DMS53 treated with DMSO at 0.1 percent for 48 hours (cell line): ENCODE results near the gene HNF1A.
A peak's percentile ranks its signal among the peaks of the same experiment; 100 is the strongest.

ENCODE experiments used
- DNase-seq: peaks from one replicate; lab custom pipeline; 2025; ENCODE audit not compliant: unreplicated experiment; lab: John Stamatoyannopoulos, UW

The HNF1A gene

GRCh38 chr12:120984351-120984898 is 6.1 kb downstream of the HNF1A start:
- peak; percentile 36 for DNase-seq

- DNase-seq: no peak
Observed at GRCh38 chr12:120988234-120988633, 9.9 kb downstream of the HNF1A start.

GRCh38 chr12:120988658-120989057 is 10.3 kb downstream of the HNF1A start:
- DNase-seq: no peak

GRCh38 chr12:120989687-120990086 is 11.3 kb downstream of the HNF1A start:
- no peak for DNase-seq

- no peak for DNase-seq
Observed at GRCh38 chr12:120990487-120991055, 12.2 kb downstream of the HNF1A start.

- no peak for DNase-seq
Observed at GRCh38 chr12:120991965-120992364, 13.6 kb downstream of the HNF1A start.

- no peak for DNase-seq
Observed at GRCh38 chr12:120992989-120993388, 14.6 kb downstream of the HNF1A start.

GRCh38 chr12:120993496-120993895 is 15.2 kb downstream of the HNF1A start:
- DNase-seq: no peak

- no peak for DNase-seq
Observed at GRCh38 chr12:120994059-120994458, 15.7 kb downstream of the HNF1A start.

GRCh38 chr12:120994589-120995337 is 16.4 kb downstream of the HNF1A start:
- no peak for DNase-seq

GRCh38 chr12:120996133-120996746 is 17.9 kb downstream of the HNF1A start:
- DNase-seq: no peak

- no peak for DNase-seq
Observed at GRCh38 chr12:120997448-120997847, 19.1 kb downstream of the HNF1A start.

- no peak for DNase-seq
Observed at GRCh38 chr12:120998435-120998834, 20.1 kb downstream of the HNF1A start.

GRCh38 chr12:120999191-121000120 is 21.1 kb downstream of the HNF1A start:
- DNase-seq: no peak

- no peak for DNase-seq
Observed at GRCh38 chr12:121000530-121000929, 22.2 kb downstream of the HNF1A start.

GRCh38 chr12:121001060-121001459 is 22.7 kb downstream of the HNF1A start:
- DNase-seq: no peak

- DNase-seq: no peak
Observed at GRCh38 chr12:121001841-121002483, 23.6 kb downstream of the HNF1A start.

GRCh38 chr12:121003650-121004049 is 25.3 kb downstream of the HNF1A start:
- DNase-seq: no peak

- DNase-seq: no peak
Observed at GRCh38 chr12:121004253-121004815, 26.0 kb downstream of the HNF1A start.

- DNase-seq: peak; percentile 59
Observed at GRCh38 chr12:121005346-121005815, 27.0 kb downstream of the HNF1A start.
